GM19099 (cell line): ENCODE measurements around the gene NCOR1.

Experiments used
- POLR2A ChIP-seq: IDR thresholded peaks from 3 replicates; pipeline ENCODE4 v1.6.1; 2011; ENCODE audit warnings: low read depth; ENCODE audit not compliant: insufficient read length; ENCODE audit errors: extremely low read depth

NCOR1 gene

DNA sequence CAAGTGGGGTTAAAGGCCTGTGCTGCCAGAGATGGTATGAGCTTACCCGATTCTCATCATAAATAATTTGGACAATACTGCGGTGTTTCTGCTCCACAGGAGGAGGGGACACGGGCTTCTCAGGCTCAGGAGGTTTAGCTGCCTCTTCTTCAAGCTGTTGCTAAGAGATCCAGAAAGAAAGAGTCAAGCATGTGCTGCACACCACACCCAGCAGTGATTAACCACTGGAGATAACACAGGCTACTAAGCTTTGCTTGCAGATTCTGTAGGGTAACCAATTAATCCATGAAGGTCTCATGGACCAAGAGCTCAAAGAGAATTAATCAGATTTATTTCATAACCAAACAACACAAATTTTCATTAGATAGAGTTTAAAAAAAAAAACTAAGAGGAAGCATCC, 56.6 kb downstream of the NCOR1 start:
- no peak for TF ChIP-seq POLR2A

- TF ChIP-seq POLR2A, result no peak
Measured at GRCh38 chr17:16155536-16155935, 59.8 kb downstream of the NCOR1 start.

DNA sequence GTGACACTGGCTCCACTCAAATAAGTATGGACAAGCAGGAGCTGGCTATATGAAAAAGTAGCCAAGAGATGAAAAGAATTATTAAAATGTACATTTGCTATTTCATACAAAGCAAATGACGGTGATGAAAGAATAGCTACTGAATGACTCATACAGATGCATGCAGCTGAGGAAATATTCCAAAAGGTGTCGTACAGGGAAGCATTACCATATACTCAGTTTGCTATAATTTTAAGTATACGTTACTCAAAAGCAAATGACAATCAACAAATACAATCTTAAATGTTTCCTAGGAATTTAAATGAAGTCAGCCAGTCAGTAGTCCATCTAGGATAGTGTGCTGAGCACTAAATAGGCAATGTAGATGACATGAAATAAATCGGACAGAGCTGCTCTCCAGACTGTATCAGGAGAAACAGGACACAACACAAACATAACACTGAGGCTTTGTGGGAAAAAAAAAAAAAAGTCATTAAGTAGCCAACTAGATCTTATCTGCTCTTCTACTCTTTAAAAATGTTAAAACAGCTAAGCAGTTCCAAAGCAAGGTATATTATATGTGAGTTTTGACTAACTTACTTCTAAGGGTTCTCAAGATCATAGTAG, 65.0 kb downstream of the NCOR1 start:
- TF ChIP-seq POLR2A, result no peak

DNA sequence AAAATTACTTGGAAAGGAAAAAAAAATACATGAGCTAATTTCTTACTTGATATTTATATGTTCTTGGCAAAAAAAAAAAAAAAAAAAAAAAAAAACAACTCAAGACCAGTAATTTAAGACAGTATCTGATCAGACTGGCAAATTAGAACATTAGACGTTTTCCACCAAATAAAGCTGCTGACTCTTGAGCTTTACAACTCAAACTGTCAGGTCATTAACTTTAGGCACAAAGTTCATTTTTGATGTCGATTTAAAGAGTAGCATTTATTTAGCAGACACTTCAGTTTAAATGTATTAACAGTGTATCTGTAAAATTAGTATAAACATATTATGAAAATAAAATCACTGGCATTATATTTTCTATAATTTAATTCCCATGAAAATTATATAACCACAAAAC, 66.7 kb downstream of the NCOR1 start:
- no peak for TF ChIP-seq POLR2A

- TF ChIP-seq POLR2A, result no peak
Measured at GRCh38 chr17:16141685-16142084, 73.6 kb downstream of the NCOR1 start.

DNA sequence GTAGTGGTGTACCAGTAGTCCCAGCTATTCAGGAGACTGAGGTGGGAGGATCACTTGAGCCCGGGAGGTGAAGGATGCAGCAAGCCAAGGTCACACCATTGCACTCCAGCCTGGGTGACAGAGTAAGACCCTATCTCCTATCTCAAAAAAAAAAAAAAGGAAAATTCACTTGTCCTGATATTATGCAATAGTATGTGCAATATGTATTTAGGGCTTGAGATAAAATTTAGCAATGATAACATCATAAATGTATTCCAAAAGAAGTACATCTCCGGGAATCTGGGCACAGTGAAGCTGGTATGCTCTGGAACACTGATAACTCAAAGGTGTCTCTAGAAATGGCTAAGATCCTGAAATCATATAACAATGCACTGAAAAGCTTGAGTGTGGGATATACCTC, 74.5 kb downstream of the NCOR1 start:
- no peak for TF ChIP-seq POLR2A

GRCh38 chr17:16135461-16135860, 79.9 kb downstream of the NCOR1 start:
- no peak for TF ChIP-seq POLR2A

GRCh38 chr17:16131593-16131992, 83.7 kb downstream of the NCOR1 start:
- no peak for TF ChIP-seq POLR2A

GRCh38 chr17:16129441-16130205, 85.7 kb downstream of the NCOR1 start:
- TF ChIP-seq POLR2A, result no peak

GRCh38 chr17:16123531-16123930, 91.8 kb downstream of the NCOR1 start:
- TF ChIP-seq POLR2A, result no peak

- no peak for TF ChIP-seq POLR2A
Measured at GRCh38 chr17:16122697-16123434, 92.5 kb downstream of the NCOR1 start.

GRCh38 chr17:16121915-16122314, 93.4 kb downstream of the NCOR1 start:
- no peak for TF ChIP-seq POLR2A

GRCh38 chr17:16120937-16121336, 94.4 kb downstream of the NCOR1 start:
- TF ChIP-seq POLR2A, result no peak

- TF ChIP-seq POLR2A, result no peak
Measured at GRCh38 chr17:16117149-16117548, 98.2 kb downstream of the NCOR1 start.

DNA sequence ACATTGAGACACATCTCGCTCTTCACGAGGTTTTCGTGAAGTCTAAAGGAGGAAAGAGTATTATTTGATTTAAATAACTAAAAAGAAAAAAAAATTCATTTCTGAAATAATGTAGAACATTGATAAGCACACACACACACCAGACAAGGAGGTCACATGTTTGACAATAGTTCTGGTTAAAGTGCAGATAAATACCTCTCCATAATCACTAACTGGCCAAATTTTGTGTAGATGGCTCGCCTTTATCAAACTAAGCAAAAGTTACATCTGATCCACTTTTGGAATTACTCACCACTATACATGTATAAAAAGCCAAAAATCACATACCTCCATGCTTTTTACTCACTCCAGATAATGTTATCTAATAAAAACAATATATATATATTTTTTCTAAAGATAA, 106.5 kb downstream of the NCOR1 start:
- no peak for TF ChIP-seq POLR2A

GRCh38 chr17:16108386-16108785, 106.9 kb downstream of the NCOR1 start:
- no peak for TF ChIP-seq POLR2A

DNA sequence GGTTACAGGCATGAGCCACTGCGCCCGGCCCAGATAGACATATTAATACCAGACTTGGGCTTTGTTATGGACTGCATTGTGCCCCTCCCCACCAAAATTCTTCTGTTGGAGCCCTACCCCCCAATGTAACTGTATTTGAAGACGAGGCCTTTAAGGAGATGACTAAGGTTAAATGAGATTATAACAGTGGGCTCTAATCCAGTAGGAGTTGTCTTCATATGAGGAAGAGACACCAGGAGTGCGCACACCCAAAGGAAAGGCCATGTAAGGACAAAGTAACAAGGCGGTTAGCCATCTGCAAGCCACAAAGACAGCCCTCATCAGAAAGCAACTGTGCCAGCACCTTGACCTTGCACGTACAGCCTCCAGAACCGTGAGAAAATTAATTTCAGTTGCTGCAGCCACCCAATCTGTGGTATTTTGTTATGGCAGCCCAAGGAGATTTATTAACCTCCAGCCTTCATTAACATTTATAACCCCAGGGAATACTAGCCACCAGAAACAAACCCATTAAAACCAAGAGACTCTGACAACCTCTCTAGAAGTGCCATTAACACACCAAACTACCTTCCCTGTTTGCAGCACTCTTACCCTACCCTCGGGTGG, 108.1 kb downstream of the NCOR1 start:
- no peak for TF ChIP-seq POLR2A
